ENCODE data around the gene DYNC2H1.

The DYNC2H1 gene

GRCh38 chr11:103175461-103176129 lies 66.4 kb downstream of the DYNC2H1 start:
- TF ChIP-seq CTCF (conservative IDR thresholded peaks at IDR 0.05; ENCODE audit: low read length), result no peak
- no peak overlapping the region for H3K4me3 ChIP-seq (ENCODE audit: low read length)
- DNase-seq (ENCODE audit: low read depth), result no peak

DNA sequence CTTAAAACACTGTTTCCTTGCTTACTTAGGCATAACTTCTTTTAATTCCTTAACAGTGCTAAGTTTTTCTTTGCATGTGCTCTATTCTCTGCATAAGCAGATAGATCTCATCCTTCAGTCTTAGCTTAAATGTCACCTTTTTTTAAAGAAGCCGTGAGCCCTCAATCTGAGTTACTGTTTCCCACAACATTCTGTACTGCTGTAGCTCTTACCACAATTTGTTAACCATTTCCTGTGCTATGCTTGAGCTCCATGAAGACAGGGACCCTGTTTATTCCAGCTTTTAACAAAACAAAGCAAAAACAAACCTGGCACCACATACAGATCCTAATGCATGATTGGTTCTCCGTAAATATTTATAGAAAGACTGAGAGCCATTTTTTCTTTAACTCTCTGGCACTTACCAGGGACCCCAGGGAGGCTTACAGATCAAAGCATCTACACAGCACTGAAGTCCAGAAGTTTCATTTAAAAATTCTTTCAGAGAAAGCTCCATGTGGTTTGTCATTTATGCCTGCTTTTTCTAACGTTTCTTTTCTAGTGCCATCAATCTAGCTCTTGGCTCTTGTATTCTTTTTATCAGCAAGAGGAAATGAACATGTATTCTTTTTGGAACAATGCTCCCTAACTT lies 74.9 kb downstream of the DYNC2H1 start:
- H3K4me3 ChIP-seq (ENCODE audit: low read length), result no peak overlapping the region
- no peak for TF ChIP-seq CTCF (conservative IDR thresholded peaks at IDR 0.05; ENCODE audit: low read length)
- no peak for DNase-seq (ENCODE audit: low read depth)

GRCh38 chr11:103202048-103202651 lies 92.9 kb downstream of the DYNC2H1 start:
- peak; percentile 85 for TF ChIP-seq CTCF (conservative IDR thresholded peaks at IDR 0.05; ENCODE audit: low read length)
- H3K4me3 ChIP-seq (ENCODE audit: low read length), result no peak overlapping the region
- DNase-seq (ENCODE audit: low read depth), result peak; percentile 46

DNA sequence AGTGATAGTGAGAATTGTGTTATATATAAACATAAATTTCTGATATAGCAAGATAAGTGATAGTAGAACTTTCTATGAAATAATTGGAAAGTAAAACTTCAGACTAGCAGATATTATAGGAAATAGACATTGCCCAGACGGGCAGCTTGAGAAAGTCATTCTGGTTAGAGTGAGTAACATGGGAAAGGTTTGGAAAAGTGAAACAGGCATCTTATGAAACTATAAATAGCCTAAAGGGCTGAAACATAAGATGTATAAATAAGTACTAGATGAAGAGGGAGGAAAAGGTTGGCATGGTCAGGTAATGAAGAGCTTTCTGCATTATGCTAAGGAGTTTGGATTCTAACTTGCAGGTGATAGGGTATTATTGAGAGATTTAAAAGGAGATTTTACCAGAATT lies 101.3 kb downstream of the DYNC2H1 start:
- no peak for TF ChIP-seq CTCF (conservative IDR thresholded peaks at IDR 0.05; ENCODE audit: low read length)
- H3K4me3 ChIP-seq (ENCODE audit: low read length), result no peak overlapping the region
- DNase-seq (ENCODE audit: low read depth), result no peak

- no peak for TF ChIP-seq CTCF (conservative IDR thresholded peaks at IDR 0.05; ENCODE audit: low read length)
- no peak for DNase-seq (ENCODE audit: low read depth)
- H3K4me3 ChIP-seq (ENCODE audit: low read length), result no peak overlapping the region
These were observed 106.6 kb downstream of the DYNC2H1 start for GRCh38 chr11:103215812-103216211.

DNA sequence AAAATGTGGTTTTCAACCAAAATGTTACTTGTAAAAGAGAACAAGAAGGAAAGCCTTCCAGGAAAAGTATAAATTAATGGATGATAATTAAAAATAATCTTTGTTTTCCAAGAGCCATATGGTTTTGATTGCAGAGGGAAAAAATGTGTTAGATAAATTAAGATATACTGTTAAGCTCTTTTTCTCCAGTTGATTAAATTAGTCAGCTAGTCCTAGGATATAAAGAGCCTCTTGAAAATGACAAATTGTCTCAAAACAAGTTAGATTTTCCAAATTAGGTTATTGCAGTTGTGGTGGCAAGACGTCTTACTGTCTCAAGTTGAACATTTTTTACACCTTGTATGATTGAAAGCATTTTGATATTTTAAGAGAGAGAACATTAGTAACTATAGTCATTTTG lies 110.9 kb downstream of the DYNC2H1 start:
- DNase-seq (ENCODE audit: low read depth), result no peak
- no peak for TF ChIP-seq CTCF (conservative IDR thresholded peaks at IDR 0.05; ENCODE audit: low read length)

DNA sequence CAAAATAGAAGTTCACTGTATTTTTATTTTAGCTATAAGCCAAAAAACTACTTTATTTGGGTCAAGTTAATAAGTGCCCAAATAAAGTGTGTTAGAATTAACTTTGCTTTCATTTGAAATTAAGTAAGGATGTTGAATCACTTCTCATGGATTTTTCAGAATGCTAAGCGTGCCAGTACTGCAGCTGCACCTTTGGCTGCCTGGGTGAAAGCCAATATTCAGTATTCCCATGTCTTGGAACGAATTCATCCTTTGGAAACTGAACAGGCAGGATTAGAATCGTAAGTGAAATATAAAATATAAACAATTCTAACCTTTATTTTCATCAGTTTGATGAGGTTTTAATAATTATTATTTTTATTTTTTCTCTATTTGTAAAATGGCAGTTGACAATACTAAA lies 113.6 kb downstream of the DYNC2H1 start:
- no peak for DNase-seq (ENCODE audit: low read depth)
- no peak for TF ChIP-seq CTCF (conservative IDR thresholded peaks at IDR 0.05; ENCODE audit: low read length)
- H3K4me3 ChIP-seq (ENCODE audit: low read length), result no peak overlapping the region

More for the DNA sequence above, 110.9 kb downstream of the DYNC2H1 start:
- H3K4me3 ChIP-seq (ENCODE audit: low read length), result no peak overlapping the region

Data from AG10803 (cell line).